ENCODE data around the gene NXF1.

DNA sequence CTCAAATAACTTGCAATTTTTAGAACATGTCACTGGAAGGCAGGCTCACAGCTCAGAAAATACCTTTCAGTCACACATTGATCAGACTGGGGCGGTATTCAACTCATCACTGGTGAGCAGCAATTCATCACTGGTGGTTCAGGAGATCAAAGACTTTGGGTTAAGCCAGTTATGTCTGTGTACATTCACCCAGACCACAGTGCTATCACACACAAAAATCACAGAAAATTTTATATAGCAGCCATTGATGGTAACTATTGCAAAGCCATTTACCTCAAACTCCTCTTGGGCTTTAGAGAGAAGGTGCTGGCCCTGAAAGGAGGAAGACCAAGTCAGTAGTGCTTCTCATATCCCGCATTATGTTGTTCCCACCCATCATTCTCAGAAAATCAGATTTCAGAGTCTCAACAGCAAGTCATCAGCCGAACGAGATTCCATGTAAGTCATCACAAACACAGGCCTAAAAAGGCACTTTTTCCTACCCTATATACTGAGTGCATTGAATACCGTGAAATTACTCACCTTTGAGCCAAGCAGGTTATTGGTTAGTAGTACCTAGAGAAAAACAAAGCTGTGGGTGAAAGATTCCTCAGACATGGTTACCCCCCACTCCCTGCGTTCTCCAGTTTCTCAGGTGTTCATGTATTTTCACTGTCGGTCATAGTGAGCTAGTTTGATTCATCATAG lies 48.2 kb upstream of the NXF1 start:
- TF ChIP-seq, protein P1, sequence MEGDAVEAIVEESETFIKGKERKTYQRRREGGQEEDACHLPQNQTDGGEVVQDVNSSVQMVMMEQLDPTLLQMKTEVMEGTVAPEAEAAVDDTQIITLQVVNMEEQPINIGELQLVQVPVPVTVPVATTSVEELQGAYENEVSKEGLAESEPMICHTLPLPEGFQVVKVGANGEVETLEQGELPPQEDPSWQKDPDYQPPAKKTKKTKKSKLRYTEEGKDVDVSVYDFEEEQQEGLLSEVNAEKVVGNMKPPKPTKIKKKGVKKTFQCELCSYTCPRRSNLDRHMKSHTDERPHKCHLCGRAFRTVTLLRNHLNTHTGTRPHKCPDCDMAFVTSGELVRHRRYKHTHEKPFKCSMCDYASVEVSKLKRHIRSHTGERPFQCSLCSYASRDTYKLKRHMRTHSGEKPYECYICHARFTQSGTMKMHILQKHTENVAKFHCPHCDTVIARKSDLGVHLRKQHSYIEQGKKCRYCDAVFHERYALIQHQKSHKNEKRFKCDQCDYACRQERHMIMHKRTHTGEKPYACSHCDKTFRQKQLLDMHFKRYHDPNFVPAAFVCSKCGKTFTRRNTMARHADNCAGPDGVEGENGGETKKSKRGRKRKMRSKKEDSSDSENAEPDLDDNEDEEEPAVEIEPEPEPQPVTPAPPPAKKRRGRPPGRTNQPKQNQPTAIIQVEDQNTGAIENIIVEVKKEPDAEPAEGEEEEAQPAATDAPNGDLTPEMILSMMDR (IDR thresholded peaks at IDR 0.05; ENCODE audit: low read length): no peak
- no peak for TF ChIP-seq EZH2 (IDR thresholded peaks at IDR 0.05; ENCODE audit: borderline replicate concordance, low read length)
